MM.1S (cell line): Measurements from ENCODE around the gene OR7G2.

Experiments
- EZH2 ChIP-seq: fragments of 300-600 bp; sonication (generic); optimal IDR thresholded peaks from 2 replicates; pipeline ENCODE3; 2017; ENCODE audit warnings: low read depth, mild to moderate bottlenecking, antibody characterized with exemption, low read length, mixed read lengths
- TF ChIP-seq, protein P1 (sequence below): fragments of 300-600 bp; sonication (generic); IDR thresholded peaks from 2 replicates; pipeline ENCODE4 v1.5.1; 2016; ENCODE audit warnings: antibody characterized with exemption, low read length, mixed read lengths

DNA sequence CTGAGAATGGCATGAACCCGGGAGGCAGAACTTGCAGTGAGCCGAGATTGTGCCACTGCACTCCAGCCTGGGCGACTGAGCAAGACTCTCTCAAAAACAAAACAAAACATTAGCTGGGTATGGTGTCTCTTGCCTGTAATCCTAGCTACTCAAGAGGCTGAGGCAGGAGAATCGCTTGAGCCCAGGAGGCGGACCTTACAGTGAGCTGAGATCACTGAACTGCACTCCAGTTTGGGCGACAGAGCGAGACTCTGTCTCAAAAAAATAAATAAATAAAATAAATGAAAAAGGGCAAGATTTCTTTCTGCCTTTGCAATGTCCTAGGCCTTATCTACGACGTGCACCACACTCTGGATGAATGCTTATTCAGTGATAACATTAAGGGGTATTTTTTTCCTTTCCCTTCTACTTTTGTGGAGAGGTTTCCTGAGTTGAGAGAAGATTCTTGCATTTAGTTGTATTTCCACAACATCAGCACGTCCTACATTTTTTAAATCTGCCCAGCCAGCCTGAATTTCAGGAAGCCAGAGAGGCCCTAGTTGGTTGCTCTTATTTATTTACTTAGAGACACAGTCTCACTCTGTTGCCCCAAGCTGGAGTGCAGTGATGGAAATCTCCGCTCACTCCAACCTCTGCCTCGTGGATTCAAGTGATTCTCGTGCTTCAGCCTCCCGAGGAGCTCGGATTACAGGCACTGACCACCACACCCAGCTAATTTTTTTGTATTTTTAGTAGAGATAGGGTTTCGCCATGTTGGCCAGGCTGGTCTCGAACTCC is 46.5 kb downstream of the OR7G2 start:
- TF ChIP-seq EZH2: no peak
- TF ChIP-seq, protein P1, sequence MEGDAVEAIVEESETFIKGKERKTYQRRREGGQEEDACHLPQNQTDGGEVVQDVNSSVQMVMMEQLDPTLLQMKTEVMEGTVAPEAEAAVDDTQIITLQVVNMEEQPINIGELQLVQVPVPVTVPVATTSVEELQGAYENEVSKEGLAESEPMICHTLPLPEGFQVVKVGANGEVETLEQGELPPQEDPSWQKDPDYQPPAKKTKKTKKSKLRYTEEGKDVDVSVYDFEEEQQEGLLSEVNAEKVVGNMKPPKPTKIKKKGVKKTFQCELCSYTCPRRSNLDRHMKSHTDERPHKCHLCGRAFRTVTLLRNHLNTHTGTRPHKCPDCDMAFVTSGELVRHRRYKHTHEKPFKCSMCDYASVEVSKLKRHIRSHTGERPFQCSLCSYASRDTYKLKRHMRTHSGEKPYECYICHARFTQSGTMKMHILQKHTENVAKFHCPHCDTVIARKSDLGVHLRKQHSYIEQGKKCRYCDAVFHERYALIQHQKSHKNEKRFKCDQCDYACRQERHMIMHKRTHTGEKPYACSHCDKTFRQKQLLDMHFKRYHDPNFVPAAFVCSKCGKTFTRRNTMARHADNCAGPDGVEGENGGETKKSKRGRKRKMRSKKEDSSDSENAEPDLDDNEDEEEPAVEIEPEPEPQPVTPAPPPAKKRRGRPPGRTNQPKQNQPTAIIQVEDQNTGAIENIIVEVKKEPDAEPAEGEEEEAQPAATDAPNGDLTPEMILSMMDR: no peak
